ENCODE measurements around the gene PI4KA. TPM values are rescaled to one million over a fixed set of nuclear protein-coding genes. Genes with fewer than 3 reads are reported as not detected.

Gene PI4KA
- polyA plus RNA-seq, 1 donor from 2014 or later, result 42.2 TPM

- Histone ChIP-seq H3K9ac (ENCODE audit: low read length) (no peak overlapping the region), H2AFZ (ENCODE audit: low read depth, low read length) (no peak overlapping the region), H3K79me2 (replicated peaks; ENCODE audit: insufficient read depth, low read length) (no peaks in the 10 kb centered on the region), H3F3A (ENCODE audit: insufficient read depth, low read length, poor library complexity, severe bottlenecking) (no peaks in the 10 kb centered on the region), H3K27ac (ENCODE audit: low read length) (no peak overlapping the region), H4K20me1 (ENCODE audit: insufficient read depth) (no peaks in the 10 kb centered on the region), H3K9me2 (ENCODE audit: insufficient read depth, low read length) (no peaks in the 10 kb centered on the region), H3K27me3 (ENCODE audit: insufficient read depth, low read depth, low read length) (no peaks in the 10 kb centered on the region), H3K4me2 (ENCODE audit: low read length) (no peak overlapping the region), H3K9me3 (ENCODE audit: low read length) (no peaks in the 10 kb centered on the region), H3K4me3 (ENCODE audit: low read length) (no peak overlapping the region), H3K36me3 (ENCODE audit: insufficient read depth, low read length) (no peaks in the 10 kb centered on the region)
- TF ChIP-seq EP300 (conservative IDR thresholded peaks at IDR 0.05; ENCODE audit: poor library complexity, severe bottlenecking) (no peak), RAD21 (conservative IDR thresholded peaks at IDR 0.05) (no peak), CTCF (IDR thresholded peaks at IDR 0.05; ENCODE audit: poor library complexity, severe bottlenecking) (no peak), EZH2 (IDR thresholded peaks at IDR 0.05; ENCODE audit: borderline replicate concordance, insufficient read depth, low read length, poor library complexity, severe bottlenecking) (no peak)
Measured at GRCh38 chr22:20787746-20788626, 70.6 kb downstream of the PI4KA start.

- Histone ChIP-seq H3K4me2 (ENCODE audit: low read length) (no peak overlapping the region), H3K9me2 (ENCODE audit: insufficient read depth, low read length) (no peaks in the 10 kb centered on the region), H3K4me3 (ENCODE audit: low read length) (no peak overlapping the region), H3K27me3 (ENCODE audit: insufficient read depth, low read depth, low read length) (no peaks in the 10 kb centered on the region), H2AFZ (ENCODE audit: low read depth, low read length) (no peak overlapping the region), H3F3A (ENCODE audit: insufficient read depth, low read length, poor library complexity, severe bottlenecking) (no peaks in the 10 kb centered on the region), H3K79me2 (replicated peaks; ENCODE audit: insufficient read depth, low read length) (no peaks in the 10 kb centered on the region), H3K9ac (ENCODE audit: low read length) (no peak overlapping the region), H3K27ac (ENCODE audit: low read length) (no peak overlapping the region), H3K9me3 (ENCODE audit: low read length) (no peaks in the 10 kb centered on the region), H3K36me3 (ENCODE audit: insufficient read depth, low read length) (no peaks in the 10 kb centered on the region), H4K20me1 (ENCODE audit: insufficient read depth) (no peaks in the 10 kb centered on the region)
- TF ChIP-seq REST (IDR thresholded peaks at IDR 0.05; ENCODE audit: borderline replicate concordance) (no peak), TAF1 (IDR thresholded peaks at IDR 0.05; ENCODE audit: low read depth) (no peak), SMC3 (conservative IDR thresholded peaks at IDR 0.05; ENCODE audit: poor library complexity) (no peak), RAD21 (conservative IDR thresholded peaks at IDR 0.05) (no peak), EZH2 (IDR thresholded peaks at IDR 0.05; ENCODE audit: borderline replicate concordance, insufficient read depth, low read length, poor library complexity, severe bottlenecking) (no peak), CTCF (IDR thresholded peaks at IDR 0.05; ENCODE audit: poor library complexity, severe bottlenecking) (no peak), POLR2AphosphoS5 (IDR thresholded peaks at IDR 0.05) (no peak), MXI1 (conservative IDR thresholded peaks at IDR 0.05; ENCODE audit: poor library complexity, severe bottlenecking) (no peak), EP300 (conservative IDR thresholded peaks at IDR 0.05; ENCODE audit: poor library complexity, severe bottlenecking) (no peak)
Measured at GRCh38 chr22:20787223-20787622, 71.4 kb downstream of the PI4KA start.
